K562 (cell line): ENCODE measurements around the gene MSRB2. TPM values are rescaled to one million over a fixed set of nuclear protein-coding genes. Genes with fewer than 3 reads are reported as not detected.

ENCODE experiments used
- CBFA2T3 ChIP-seq: fragments of 450-650 bp; IDR thresholded peaks from 2 replicates; pipeline ENCODE4 v1.6.1; 2017
- DDX20 ChIP-seq: fragments of 450-650 bp; IDR thresholded peaks from 2 replicates; pipeline ENCODE4 v1.6.1; 2016; ENCODE audit warnings: missing genetic modification characterization, low read depth, mild to moderate bottlenecking, missing compliant biosample characterization, moderate library complexity
- E2F5 ChIP-seq: sonication (generic); formaldehyde crosslinking; IDR thresholded peaks from 2 replicates; pipeline ENCODE4 v1.8.0; 2022; ENCODE audit warnings: mild to moderate bottlenecking, missing genetic modification reagents
- ELK3 ChIP-seq: fragments of 450-650 bp; formaldehyde crosslinking; IDR thresholded peaks from 2 replicates; pipeline ENCODE4 v1.4.0; 2020; ENCODE audit warnings: mild to moderate bottlenecking
- HDAC1 ChIP-seq, 2 experiments: fragments of 450-650 bp; IDR thresholded peaks; 2 replicates each; pipeline ENCODE4 v1.6.1; 2016 to 2017; ENCODE audit warnings: inconsistent platforms in 1 of 2, mild to moderate bottlenecking in 1 of 2, moderate library complexity in 1 of 2
- HMGN3 ChIP-seq: IDR thresholded peaks from 2 replicates; pipeline ENCODE4 v1.6.1; 2011; ENCODE audit warnings: borderline replicate concordance, low read depth, mild to moderate bottlenecking, mixed read lengths, low read length; ENCODE audit not compliant: insufficient read length; ENCODE audit errors: extremely low read depth
- KLF13 ChIP-seq: fragments of 450-650 bp; IDR thresholded peaks from 2 replicates; pipeline ENCODE4 v1.6.1; 2016; ENCODE audit warnings: missing genetic modification characterization, low read depth, mild to moderate bottlenecking, missing compliant biosample characterization, moderate library complexity, borderline replicate concordance
- LEF1 ChIP-seq: fragments of 450-650 bp; IDR thresholded peaks from 2 replicates; pipeline ENCODE4 v1.6.1; 2016; ENCODE audit warnings: mild to moderate bottlenecking
- MAFG ChIP-seq: fragments of 450-650 bp; conservative IDR thresholded peaks from 2 replicates; pipeline ENCODE4 v1.6.1; 2016; ENCODE audit warnings: missing genetic modification characterization, missing compliant biosample characterization
- MAFK ChIP-seq: IDR thresholded peaks from 2 replicates; pipeline ENCODE4 v1.6.1; 2011; ENCODE audit warnings: low read length, improper control_type of control experiment
- MAZ ChIP-seq, 2 experiments: fragments of 450-650 bp in 1 of 2; sonication (generic) in 1 of 2; formaldehyde crosslinking; IDR thresholded peaks in 1 of 2; conservative IDR thresholded peaks in 1 of 2; 2 replicates each; pipeline versions ENCODE4 v1.4.0 to v1.5.0; 2020; ENCODE audit warnings: mild to moderate bottlenecking in 1 of 2, missing genetic modification reagents in 1 of 2
- RB1 ChIP-seq: fragments of 450-650 bp; IDR thresholded peaks from 2 replicates; pipeline ENCODE4 v1.6.1; 2017; ENCODE audit warnings: low read depth, mild to moderate bottlenecking
- SMARCA5 ChIP-seq: fragments of 450-650 bp; IDR thresholded peaks from 2 replicates; pipeline ENCODE4 v1.6.1; 2016
- STAT5B ChIP-seq: fragments of 250-450 bp; sonication (Bioruptor Pico); IDR thresholded peaks from 2 replicates; pipeline ENCODE4 v1.8.0; 2021; ENCODE audit warnings: mild to moderate bottlenecking, inconsistent platforms
- TEAD4 ChIP-seq, 2 experiments: sonication (generic) in 1 of 2; formaldehyde crosslinking in 1 of 2; IDR thresholded peaks; 2 replicates each; pipeline versions ENCODE4 v1.6.1 to v1.8.0; 2012 to 2022; ENCODE audit warnings: borderline replicate concordance in 1 of 2, inconsistent platforms in 1 of 2, low read length in 1 of 2, mild to moderate bottlenecking in 1 of 2, missing genetic modification reagents in 1 of 2
- WHSC1 ChIP-seq: IDR thresholded peaks from one replicate; pipeline ENCODE4 v1.6.1; 2012; ENCODE audit warnings: low read length, control low read depth, inconsistent platforms
- ZNF217 ChIP-seq: sonication (generic); formaldehyde crosslinking; IDR thresholded peaks from 2 replicates; pipeline ENCODE4 v1.8.0; 2022; ENCODE audit warnings: mild to moderate bottlenecking, missing genetic modification reagents
- ZNF239 ChIP-seq: fragments of 250-450 bp; sonication (Bioruptor Pico); IDR thresholded peaks from 2 replicates; pipeline ENCODE4 v1.4.0; 2020; ENCODE audit warnings: mild to moderate bottlenecking
- ZNF584 ChIP-seq: fragments of 200-800 bp; sonication (Bioruptor generic); IDR thresholded peaks from 2 replicates; pipeline ENCODE4 v1.6.1; 2016; ENCODE audit warnings: low read depth, mild to moderate bottlenecking, missing genetic modification characterization, missing compliant biosample characterization
- ZNF668 ChIP-seq: fragments of 250-450 bp; sonication (Bioruptor Pico); IDR thresholded peaks from 2 replicates; pipeline ENCODE4 v1.8.0; 2022; ENCODE audit warnings: mild to moderate bottlenecking, inconsistent platforms
- polyA plus RNA-seq, 8 experiments: library from polyadenylated mRNA; depleted of rRNA in 4 of 8; stranded (reverse) in 5 of 8; unstranded in 3 of 8; fragments of >200 nt; fragmentation: Nextera tagmentation in 2 of 8; fragmentation: Illumina TruSeq in 1 of 8; extraction: Ambion mirVana in 2 of 8; extraction: Trizol in 1 of 8; gene quantifications; 2 replicates each; pipeline versions ENCODE4 v1.2.1 to v1.2.3, GENCODE V29; 2011 to 2014; ENCODE audit warnings: inconsistent platforms in 1 of 8, missing spikeins in 1 of 8
- total RNA-seq, 7 experiments: library from RNA; depleted of rRNA in 6 of 7; stranded (reverse); fragments of >200 nt in 6 of 7; fragmentation: Illumina TruSeq in 2 of 7; extraction: Trizol in 2 of 7; gene quantifications; 2 replicates each; pipeline versions ENCODE4 v1.2.1 to v1.2.3, GENCODE V29; 2011 to 2021; ENCODE audit warnings: low replicate concordance in 1 of 7
- TF ChIP-seq, protein P1 (sequence below): fragments of 450-650 bp; IDR thresholded peaks from 2 replicates; pipeline ENCODE4 v1.6.1; 2017; ENCODE audit warnings: antibody characterized with exemption, mild to moderate bottlenecking
- TF ChIP-seq, protein P2 (sequence below): sonication (generic); formaldehyde crosslinking; IDR thresholded peaks from 2 replicates; pipeline ENCODE4 v1.8.1; 2023; ENCODE audit warnings: mild to moderate bottlenecking, missing genetic modification reagents, moderate library complexity

Gene MSRB2
- total and polyA plus RNA-seq, 9 of the 15 experiments (the other 6 are each of a cell fraction or from before 2014, with no cell fraction given) = 1.5 to 22.3 (median 5.9) TPM

- no peak for TF ChIP-seq ELK3
- no peak for TF ChIP-seq ZNF668 (CRISPR knock-in tag)
- TF ChIP-seq RB1 = peak; percentile 63
- TF ChIP-seq WHSC1 = no peak
- TF ChIP-seq ZNF239 (CRISPR knock-in tag) = no peak
- peak; percentile 64 for TF ChIP-seq HMGN3
- TF ChIP-seq STAT5B = no peak
- TF ChIP-seq LEF1 = no peak
- no peak for TF ChIP-seq DDX20 (tag)
- TF ChIP-seq E2F5 (CRISPR knock-in tag) = no peak
- TF ChIP-seq SMARCA5 = no peak
- TF ChIP-seq, protein P1, sequence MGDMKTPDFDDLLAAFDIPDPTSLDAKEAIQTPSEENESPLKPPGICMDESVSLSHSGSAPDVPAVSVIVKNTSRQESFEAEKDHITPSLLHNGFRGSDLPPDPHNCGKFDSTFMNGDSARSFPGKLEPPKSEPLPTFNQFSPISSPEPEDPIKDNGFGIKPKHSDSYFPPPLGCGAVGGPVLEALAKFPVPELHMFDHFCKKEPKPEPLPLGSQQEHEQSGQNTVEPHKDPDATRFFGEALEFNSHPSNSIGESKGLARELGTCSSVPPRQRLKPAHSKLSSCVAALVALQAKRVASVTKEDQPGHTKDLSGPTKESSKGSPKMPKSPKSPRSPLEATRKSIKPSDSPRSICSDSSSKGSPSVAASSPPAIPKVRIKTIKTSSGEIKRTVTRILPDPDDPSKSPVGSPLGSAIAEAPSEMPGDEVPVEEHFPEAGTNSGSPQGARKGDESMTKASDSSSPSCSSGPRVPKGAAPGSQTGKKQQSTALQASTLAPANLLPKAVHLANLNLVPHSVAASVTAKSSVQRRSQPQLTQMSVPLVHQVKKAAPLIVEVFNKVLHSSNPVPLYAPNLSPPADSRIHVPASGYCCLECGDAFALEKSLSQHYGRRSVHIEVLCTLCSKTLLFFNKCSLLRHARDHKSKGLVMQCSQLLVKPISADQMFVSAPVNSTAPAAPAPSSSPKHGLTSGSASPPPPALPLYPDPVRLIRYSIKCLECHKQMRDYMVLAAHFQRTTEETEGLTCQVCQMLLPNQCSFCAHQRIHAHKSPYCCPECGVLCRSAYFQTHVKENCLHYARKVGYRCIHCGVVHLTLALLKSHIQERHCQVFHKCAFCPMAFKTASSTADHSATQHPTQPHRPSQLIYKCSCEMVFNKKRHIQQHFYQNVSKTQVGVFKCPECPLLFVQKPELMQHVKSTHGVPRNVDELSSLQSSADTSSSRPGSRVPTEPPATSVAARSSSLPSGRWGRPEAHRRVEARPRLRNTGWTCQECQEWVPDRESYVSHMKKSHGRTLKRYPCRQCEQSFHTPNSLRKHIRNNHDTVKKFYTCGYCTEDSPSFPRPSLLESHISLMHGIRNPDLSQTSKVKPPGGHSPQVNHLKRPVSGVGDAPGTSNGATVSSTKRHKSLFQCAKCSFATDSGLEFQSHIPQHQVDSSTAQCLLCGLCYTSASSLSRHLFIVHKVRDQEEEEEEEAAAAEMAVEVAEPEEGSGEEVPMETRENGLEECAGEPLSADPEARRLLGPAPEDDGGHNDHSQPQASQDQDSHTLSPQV = no peak
- TF ChIP-seq HDAC1 (IDR thresholded peaks at IDR 0.05) = 0 out of 4 replicates have a peak, but pooled peaks of 1 of the 2 experiments have one; percentile 6
- no peak for TF ChIP-seq TEAD4 (IDR thresholded peaks at IDR 0.05; ENCODE audit: low read length)
- TF ChIP-seq TEAD4 (CRISPR knock-in tag; IDR thresholded peaks at IDR 0.05; ENCODE audit: borderline replicate concordance) = no peak
- TF ChIP-seq MAFK = no peak
- no peak for TF ChIP-seq ZNF217 (CRISPR knock-in tag)
- TF ChIP-seq MAZ (CRISPR knock-in tag; conservative IDR thresholded peaks at IDR 0.05 in 1 of 2, IDR thresholded peaks at IDR 0.05 in 1 of 2) = peak; percentile 73 to 74
- TF ChIP-seq KLF13 (tag) = no peak
- no peak for TF ChIP-seq ZNF584 (CRISPR knock-in tag)
- no peak for TF ChIP-seq CBFA2T3
- TF ChIP-seq, protein P2, sequence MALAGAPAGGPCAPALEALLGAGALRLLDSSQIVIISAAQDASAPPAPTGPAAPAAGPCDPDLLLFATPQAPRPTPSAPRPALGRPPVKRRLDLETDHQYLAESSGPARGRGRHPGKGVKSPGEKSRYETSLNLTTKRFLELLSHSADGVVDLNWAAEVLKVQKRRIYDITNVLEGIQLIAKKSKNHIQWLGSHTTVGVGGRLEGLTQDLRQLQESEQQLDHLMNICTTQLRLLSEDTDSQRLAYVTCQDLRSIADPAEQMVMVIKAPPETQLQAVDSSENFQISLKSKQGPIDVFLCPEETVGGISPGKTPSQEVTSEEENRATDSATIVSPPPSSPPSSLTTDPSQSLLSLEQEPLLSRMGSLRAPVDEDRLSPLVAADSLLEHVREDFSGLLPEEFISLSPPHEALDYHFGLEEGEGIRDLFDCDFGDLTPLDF (CRISPR knock-in tag) = no peak
- no peak for TF ChIP-seq MAFG (tag)
Measured at GRCh38 chr10:23095404-23095965, at the start of gene MSRB2 (continued).
